GM12891 (cell line): ENCODE results near the gene CPSF4L.

Source experiments
- PAX5 ChIP-seq: IDR thresholded peaks from 2 replicates; pipeline ENCODE4 v1.6.1; 2011; ENCODE audit warnings: low read length, moderate library complexity, mild to moderate bottlenecking; ENCODE audit not compliant: insufficient read depth, severe bottlenecking
- POLR2A ChIP-seq: IDR thresholded peaks from 2 replicates; pipeline ENCODE4 v1.6.1; 2011; ENCODE audit warnings: low read depth, low read length, control low read depth
- TAF1 ChIP-seq: IDR thresholded peaks from 2 replicates; pipeline ENCODE4 v1.6.1; 2011; ENCODE audit warnings: low read depth, low read length, control low read depth

GRCh38 chr17:73271072-73271471 is 9.4 kb upstream of the CPSF4L start:
- TF ChIP-seq TAF1 (no peak), POLR2A (no peak), PAX5 (no peak)
